ENCODE results near the gene SLC5A4. TPM values are rescaled to one million over a fixed set of nuclear protein-coding genes. Genes with fewer than 3 reads are reported as not detected.

Gene SLC5A4
- total RNA-seq, 3 donors from 2014 or later (not counting 1 experiment from before 2014, with no cell fraction given) = not detected

DNA sequence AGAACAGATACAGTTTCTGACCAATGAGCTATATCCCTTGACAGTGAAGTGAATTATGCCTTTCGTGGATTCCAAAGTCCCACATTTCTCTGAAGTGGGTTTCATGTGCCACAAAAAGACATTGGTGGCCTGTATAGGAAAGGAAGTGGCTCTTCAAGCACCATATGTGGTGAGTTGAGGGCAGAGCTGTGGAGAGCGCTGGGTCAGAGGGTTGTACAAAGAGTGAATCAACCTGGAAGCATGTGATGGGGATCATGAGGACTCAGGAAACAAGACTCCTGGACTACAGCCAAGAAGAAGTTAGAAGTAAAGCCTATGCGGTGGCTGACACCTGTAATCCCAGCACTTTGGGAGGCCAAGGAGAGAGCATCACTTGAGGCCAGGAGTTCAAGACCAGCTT lies 579 bp upstream of the SLC5A4 start:
- Histone ChIP-seq H3K27ac (ENCODE audit: low read length) (no peak overlapping the region), H3K27me3 (ENCODE audit: control insufficient read depth, insufficient read depth, low read length) (peaks cover 5% of the 10 kb centered on the region), H3K4me1 (ENCODE audit: control insufficient read depth, insufficient read depth, low read length) (no peaks in the 10 kb centered on the region), H3K9me3 (ENCODE audit: control insufficient read depth, insufficient read depth, low read length) (no peaks in the 10 kb centered on the region), H3K4me3 (ENCODE audit: low read length) (no peak overlapping the region), H3K36me3 (ENCODE audit: control insufficient read depth, insufficient read depth, low read length) (no peaks in the 10 kb centered on the region)
- Mint-ChIP-seq H3K9me3 (no peaks in the 10 kb centered on the region), H3K4me1 (peaks cover 7 to 9% of the 10 kb centered on the region in 2 donors), H3K27me3 (ENCODE audit: low read depth in 2 of 2) (peaks cover 23 to 41% of the 10 kb centered on the region in 2 donors), H3K27ac (no peak overlapping the region), H3K36me3 (no peaks in the 10 kb centered on the region), H3K4me3 (no peak overlapping the region)
- ATAC-seq (no peak), DNase-seq (no peak)
- intact Hi-C loops (cut with micrococcal nuclease) = no loop called here
- TF ChIP-seq, protein P1, sequence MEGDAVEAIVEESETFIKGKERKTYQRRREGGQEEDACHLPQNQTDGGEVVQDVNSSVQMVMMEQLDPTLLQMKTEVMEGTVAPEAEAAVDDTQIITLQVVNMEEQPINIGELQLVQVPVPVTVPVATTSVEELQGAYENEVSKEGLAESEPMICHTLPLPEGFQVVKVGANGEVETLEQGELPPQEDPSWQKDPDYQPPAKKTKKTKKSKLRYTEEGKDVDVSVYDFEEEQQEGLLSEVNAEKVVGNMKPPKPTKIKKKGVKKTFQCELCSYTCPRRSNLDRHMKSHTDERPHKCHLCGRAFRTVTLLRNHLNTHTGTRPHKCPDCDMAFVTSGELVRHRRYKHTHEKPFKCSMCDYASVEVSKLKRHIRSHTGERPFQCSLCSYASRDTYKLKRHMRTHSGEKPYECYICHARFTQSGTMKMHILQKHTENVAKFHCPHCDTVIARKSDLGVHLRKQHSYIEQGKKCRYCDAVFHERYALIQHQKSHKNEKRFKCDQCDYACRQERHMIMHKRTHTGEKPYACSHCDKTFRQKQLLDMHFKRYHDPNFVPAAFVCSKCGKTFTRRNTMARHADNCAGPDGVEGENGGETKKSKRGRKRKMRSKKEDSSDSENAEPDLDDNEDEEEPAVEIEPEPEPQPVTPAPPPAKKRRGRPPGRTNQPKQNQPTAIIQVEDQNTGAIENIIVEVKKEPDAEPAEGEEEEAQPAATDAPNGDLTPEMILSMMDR (IDR thresholded peaks at IDR 0.05) = no peak
- WGBS (ENCODE audit: insufficient coverage) = 43% methylated on average over 3 of the region's 3 CpGs

- no peak overlapping the region for H3K4me3 Mint-ChIP-seq
- Histone ChIP-seq H3K27me3 (ENCODE audit: control insufficient read depth, insufficient read depth, low read length) (no peaks in the 10 kb centered on the region), H3K4me3 (ENCODE audit: low read length) (no peak overlapping the region), H3K4me1 (ENCODE audit: control insufficient read depth, insufficient read depth, low read length) (no peaks in the 10 kb centered on the region), H3K9me3 (ENCODE audit: control insufficient read depth, insufficient read depth, low read length) (no peaks in the 10 kb centered on the region), H3K27ac (ENCODE audit: low read length) (no peak overlapping the region), H3K36me3 (ENCODE audit: control insufficient read depth, insufficient read depth, low read length) (no peaks in the 10 kb centered on the region)
- no peaks in the 10 kb centered on the region for H3K4me1 Mint-ChIP-seq
- H3K36me3 Mint-ChIP-seq = no peaks in the 10 kb centered on the region
- TF ChIP-seq, protein P1 (IDR thresholded peaks at IDR 0.05) = no peak
- H3K27ac Mint-ChIP-seq = no peak overlapping the region
- no peak for DNase-seq
- WGBS (ENCODE audit: insufficient coverage) = 80% methylated on average over 1 of the region's 1 CpG
- no peaks in the 10 kb centered on the region for H3K9me3 Mint-ChIP-seq
- ATAC-seq = no peak
- intact Hi-C loops (cut with micrococcal nuclease) = no loop called here
- peaks cover 15 to 45% of the 10 kb centered on the region in 2 donors for H3K27me3 Mint-ChIP-seq (ENCODE audit: low read depth in 2 of 2)
Measured at GRCh38 chr22:32249231-32249630, 5.9 kb downstream of the SLC5A4 start.

GRCh38 chr22:32248276-32248675 lies 6.9 kb downstream of the SLC5A4 start:
- H3K4me3 ChIP-seq (ENCODE audit: low read length) = no peak overlapping the region
- H3K27me3 ChIP-seq (ENCODE audit: control insufficient read depth, insufficient read depth, low read length) = no peaks in the 10 kb centered on the region
- intact Hi-C loops (cut with micrococcal nuclease) = no loop called here
- WGBS (ENCODE audit: insufficient coverage) = 11% methylated on average over 1 of the region's 1 CpG
- no peaks in the 10 kb centered on the region for H3K36me3 ChIP-seq (ENCODE audit: control insufficient read depth, insufficient read depth, low read length)
- no peak overlapping the region for H3K27ac ChIP-seq (ENCODE audit: low read length)
- DNase-seq = no peak
- no peaks in the 10 kb centered on the region for H3K4me1 ChIP-seq (ENCODE audit: control insufficient read depth, insufficient read depth, low read length)
- H3K4me3 Mint-ChIP-seq = no peak overlapping the region
- no peaks in the 10 kb centered on the region for H3K9me3 ChIP-seq (ENCODE audit: control insufficient read depth, insufficient read depth, low read length)
- H3K9me3 Mint-ChIP-seq = no peaks in the 10 kb centered on the region
- peaks cover 17 to 48% of the 10 kb centered on the region in 2 donors for H3K27me3 Mint-ChIP-seq (ENCODE audit: low read depth in 2 of 2)
- TF ChIP-seq, protein P1 (IDR thresholded peaks at IDR 0.05) = no peak
- no peaks in the 10 kb centered on the region for H3K36me3 Mint-ChIP-seq
- ATAC-seq = no peak
- H3K27ac Mint-ChIP-seq = no peak overlapping the region
- no peaks in the 10 kb centered on the region for H3K4me1 Mint-ChIP-seq

DNA sequence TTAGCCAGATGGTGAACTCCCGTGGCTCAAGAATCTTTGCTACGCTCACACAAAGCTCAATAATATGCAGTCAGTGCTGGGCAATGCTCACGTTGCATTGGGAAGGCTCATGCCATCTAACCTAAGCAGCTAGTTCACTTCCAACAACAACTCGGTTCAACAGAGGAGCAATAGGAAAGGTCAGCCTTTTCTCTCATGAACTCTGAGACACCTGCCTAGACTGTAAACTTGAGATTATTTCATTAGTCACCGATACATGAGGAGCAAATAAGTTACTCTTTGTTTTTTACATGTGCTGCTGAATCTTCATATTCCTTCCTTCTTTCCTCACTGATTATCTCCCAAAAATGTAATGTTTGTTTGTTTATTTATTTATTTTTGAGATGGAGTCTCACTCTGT lies 9.0 kb downstream of the SLC5A4 start:
- DNase-seq = no peak
- no peaks in the 10 kb centered on the region for H3K36me3 ChIP-seq (ENCODE audit: control insufficient read depth, insufficient read depth, low read length)
- no peaks in the 10 kb centered on the region for H3K36me3 Mint-ChIP-seq
- no peak overlapping the region for H3K27ac Mint-ChIP-seq
- H3K27me3 Mint-ChIP-seq (ENCODE audit: low read depth in 2 of 2) = peaks cover 25 to 48% of the 10 kb centered on the region in 2 donors
- intact Hi-C loops (cut with micrococcal nuclease) = no loop called here
- no peak for ATAC-seq
- H3K4me3 Mint-ChIP-seq = no peak overlapping the region
- H3K4me1 ChIP-seq (ENCODE audit: control insufficient read depth, insufficient read depth, low read length) = no peaks in the 10 kb centered on the region
- H3K9me3 Mint-ChIP-seq = no peaks in the 10 kb centered on the region
- H3K27me3 ChIP-seq (ENCODE audit: control insufficient read depth, insufficient read depth, low read length) = no peaks in the 10 kb centered on the region
- no peaks in the 10 kb centered on the region for H3K9me3 ChIP-seq (ENCODE audit: control insufficient read depth, insufficient read depth, low read length)
- no peaks in the 10 kb centered on the region for H3K4me1 Mint-ChIP-seq
- WGBS (ENCODE audit: insufficient coverage) = 84% methylated on average over 5 of the region's 5 CpGs
- no peak overlapping the region for H3K27ac ChIP-seq (ENCODE audit: low read length)
- TF ChIP-seq, protein P1 (IDR thresholded peaks at IDR 0.05) = no peak
- no peak overlapping the region for H3K4me3 ChIP-seq (ENCODE audit: low read length)

Data from natural killer cell (primary cell).